GM12873 (cell line): ENCODE measurements around the gene CALML5.

Source experiments
- TF ChIP-seq, protein P1 (sequence below): IDR thresholded peaks from 2 replicates; pipeline ENCODE4 v1.5.1; 2012; ENCODE audit warnings: low read depth, mild to moderate bottlenecking, moderate library complexity, low read length, control low read depth; ENCODE audit not compliant: insufficient read depth; ENCODE audit errors: missing control alignments

The CALML5 gene

DNA sequence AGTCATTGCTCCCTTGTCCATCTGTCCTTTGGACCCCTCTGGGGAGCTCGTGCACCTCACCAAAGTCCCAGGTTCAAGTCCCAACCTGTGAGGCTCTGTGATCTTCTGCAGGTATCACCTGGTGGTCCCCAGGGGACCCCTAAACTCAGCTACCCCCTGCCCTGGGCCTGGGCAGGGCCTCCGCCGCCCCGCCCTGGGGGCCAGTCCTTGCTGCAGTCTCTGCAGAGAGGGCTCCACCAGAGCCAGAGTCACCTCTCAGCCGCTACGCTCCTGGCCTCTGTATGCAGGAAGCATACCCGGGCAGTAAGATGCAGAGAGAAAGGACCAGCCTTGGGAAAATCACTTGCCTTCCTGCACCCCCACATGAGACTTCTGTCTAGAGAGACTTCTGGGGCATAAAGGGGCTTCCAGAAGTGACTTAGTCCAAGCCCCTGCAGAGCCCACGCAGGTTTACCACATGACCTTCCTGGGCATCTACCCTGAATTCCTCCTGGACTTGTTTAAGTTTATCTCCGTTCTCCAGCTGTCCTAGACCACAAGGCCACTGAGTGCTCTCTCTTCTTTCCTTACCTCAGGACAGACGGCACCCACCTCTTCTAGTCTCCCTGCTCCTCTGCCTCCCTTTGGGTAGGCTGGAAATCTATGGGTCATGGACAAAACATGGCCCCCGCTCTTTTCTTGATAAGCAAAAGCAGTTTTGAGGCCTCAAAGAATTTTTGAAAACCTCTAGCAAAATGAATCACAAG lies 21.2 kb downstream of the CALML5 start:
- TF ChIP-seq, protein P1, sequence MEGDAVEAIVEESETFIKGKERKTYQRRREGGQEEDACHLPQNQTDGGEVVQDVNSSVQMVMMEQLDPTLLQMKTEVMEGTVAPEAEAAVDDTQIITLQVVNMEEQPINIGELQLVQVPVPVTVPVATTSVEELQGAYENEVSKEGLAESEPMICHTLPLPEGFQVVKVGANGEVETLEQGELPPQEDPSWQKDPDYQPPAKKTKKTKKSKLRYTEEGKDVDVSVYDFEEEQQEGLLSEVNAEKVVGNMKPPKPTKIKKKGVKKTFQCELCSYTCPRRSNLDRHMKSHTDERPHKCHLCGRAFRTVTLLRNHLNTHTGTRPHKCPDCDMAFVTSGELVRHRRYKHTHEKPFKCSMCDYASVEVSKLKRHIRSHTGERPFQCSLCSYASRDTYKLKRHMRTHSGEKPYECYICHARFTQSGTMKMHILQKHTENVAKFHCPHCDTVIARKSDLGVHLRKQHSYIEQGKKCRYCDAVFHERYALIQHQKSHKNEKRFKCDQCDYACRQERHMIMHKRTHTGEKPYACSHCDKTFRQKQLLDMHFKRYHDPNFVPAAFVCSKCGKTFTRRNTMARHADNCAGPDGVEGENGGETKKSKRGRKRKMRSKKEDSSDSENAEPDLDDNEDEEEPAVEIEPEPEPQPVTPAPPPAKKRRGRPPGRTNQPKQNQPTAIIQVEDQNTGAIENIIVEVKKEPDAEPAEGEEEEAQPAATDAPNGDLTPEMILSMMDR: no peak

- TF ChIP-seq, protein P1: no peak
These were observed 22.3 kb downstream of the CALML5 start for GRCh38 chr10:5476918-5477525.

- TF ChIP-seq, protein P1: no peak
These were observed 29.2 kb downstream of the CALML5 start for GRCh38 chr10:5470062-5470751.

- TF ChIP-seq, protein P1: no peak
These were observed 29.9 kb downstream of the CALML5 start for GRCh38 chr10:5469353-5470061.

DNA sequence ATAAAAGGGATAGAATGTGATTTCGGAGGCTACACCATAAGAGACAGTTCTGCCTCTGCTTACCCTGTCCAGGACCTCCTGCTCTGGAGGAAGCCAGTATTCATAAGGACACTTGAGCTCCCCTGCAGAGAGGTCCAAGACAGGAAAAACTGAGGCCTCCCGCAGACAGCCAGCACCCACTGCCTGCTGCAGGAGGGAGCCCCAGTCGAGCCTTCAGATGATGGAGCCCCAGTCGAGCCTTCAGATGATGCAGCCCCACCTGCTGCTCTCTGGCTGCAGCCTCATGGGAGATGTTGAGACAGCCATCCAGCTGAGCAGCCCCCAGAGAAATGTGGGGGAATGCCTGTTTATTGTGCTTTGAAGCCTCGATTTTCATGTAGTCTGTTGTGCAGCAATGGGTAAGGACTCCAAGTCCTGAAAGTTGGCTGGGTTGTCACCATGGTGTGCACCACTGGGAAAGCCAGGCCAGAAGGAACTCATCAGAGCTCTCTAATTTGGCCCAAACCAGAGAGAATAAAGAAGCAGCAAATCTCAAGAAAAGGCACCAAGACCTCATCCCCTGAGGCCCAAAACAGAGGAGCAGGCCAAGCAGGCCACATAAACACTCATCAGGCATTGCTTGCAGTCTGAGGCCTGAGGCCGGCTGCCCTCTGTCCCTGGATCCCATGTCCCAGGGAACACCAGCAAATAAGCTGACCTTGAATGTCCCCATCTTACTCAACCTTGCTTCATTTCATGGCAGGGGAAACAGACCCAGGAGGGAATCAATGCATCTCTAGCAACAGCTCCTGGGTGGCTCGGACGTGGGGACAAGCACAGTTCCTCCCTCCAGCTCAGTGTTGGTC lies 30.9 kb downstream of the CALML5 start:
- TF ChIP-seq, protein P1: no peak

- TF ChIP-seq, protein P1: no peak
These were observed 31.6 kb downstream of the CALML5 start for GRCh38 chr10:5467634-5468255.
